GM11168 (cell line): ENCODE measurements around the gene AK5.

Source experiments
- in situ Hi-C: fragments of 300-500 bp; cut with MboI; formaldehyde crosslinking; loops from one replicate; pipeline ENCODE4 v1.12.0; 2022; ENCODE audit warnings: low sequenced_read_pairs; ENCODE audit not compliant: unreplicated experiment

Gene AK5

GRCh38 chr1:77281491-77282186 lies at the start of gene AK5:
Gene AK5, plus strand, starts transcription at chr1:77282019. Its CDS starts 295 bp downstream, at chr1:77282314.
- in situ Hi-C loops: no loop called here

DNA sequence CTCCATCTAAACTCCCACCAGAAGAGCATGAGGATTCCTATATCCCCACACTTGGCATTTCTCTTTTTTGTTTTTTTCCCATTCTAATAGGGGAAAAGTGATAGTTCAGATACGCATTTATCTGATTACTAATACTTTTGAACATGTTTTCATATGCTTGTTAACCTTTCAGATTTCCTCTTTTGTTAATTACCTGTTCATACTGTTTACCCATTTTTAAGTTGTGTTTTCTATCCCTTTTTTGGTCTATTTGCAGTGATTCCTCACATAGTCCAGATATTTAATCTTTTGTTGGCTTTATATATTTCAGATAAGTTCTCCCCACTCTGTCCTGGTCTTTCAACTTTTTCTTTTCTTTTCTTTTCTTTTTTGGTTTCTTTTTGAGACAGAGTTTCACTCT lies 49.0 kb upstream of the AK5 start:
- in situ Hi-C loops: no loop called here

- in situ Hi-C loops: no loop called here
These were observed 47.7 kb upstream of the AK5 start for GRCh38 chr1:77234096-77234495.

DNA sequence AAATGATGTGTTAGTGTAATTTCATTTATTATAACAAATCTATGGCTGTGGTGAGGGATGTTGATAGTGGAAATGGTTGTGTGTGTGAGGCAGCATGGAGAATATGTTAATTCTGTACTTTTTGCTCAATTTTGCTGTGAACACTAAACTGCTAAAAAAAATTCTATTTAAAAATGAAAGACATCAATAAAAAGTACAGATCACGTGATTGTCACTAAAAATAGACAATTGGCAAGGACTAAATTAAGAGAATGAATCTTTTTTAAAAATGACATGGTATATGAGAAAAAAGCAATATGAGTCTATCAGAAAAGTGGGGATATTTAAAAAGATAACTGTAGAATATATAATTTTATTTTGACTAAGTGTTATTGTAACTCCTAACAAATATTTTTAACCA lies 46.9 kb upstream of the AK5 start:
- in situ Hi-C loops: no loop called here

DNA sequence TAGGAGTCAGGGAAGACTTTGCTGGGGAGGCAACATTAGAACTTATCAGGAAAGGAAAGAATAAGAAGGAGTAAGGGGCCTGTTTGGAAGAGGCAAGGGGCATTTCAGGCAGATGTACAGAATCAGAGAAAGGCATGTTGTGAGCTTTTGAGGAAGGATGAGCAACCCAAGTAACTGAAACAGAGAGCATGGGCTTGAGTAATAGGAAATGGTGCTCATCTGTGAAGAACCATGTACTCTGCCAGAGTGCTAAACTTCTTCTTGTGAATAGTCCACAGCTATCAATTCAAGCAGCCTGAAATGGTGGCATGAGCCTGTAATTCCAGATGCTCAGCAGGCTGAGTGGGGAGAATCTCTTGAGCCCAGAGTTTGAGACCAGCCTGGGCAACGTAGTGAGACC lies 43.4 kb upstream of the AK5 start:
- in situ Hi-C loops: no loop called here

DNA sequence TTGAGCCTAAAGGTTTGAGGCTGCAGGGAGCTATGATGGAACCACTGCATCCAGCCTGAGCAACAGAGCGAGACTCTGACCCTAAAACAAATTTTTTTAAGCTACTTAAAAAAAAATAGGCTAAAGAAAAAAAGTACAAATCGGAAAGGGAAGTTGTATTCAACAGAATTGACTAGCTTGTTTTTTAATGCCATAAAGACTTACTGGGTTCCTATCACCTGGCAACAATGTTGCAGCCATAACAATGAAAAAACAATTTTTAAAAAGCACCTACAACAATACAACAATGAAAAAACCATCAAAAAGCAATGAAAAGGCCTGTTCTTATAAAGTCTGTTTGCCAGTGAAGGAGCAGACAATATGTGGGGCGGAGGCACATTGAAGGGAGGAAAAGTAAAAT lies 42.5 kb upstream of the AK5 start:
- in situ Hi-C loops: no loop called here

- in situ Hi-C loops: no loop called here
These were observed 36.0 kb upstream of the AK5 start for GRCh38 chr1:77245830-77246229.

DNA sequence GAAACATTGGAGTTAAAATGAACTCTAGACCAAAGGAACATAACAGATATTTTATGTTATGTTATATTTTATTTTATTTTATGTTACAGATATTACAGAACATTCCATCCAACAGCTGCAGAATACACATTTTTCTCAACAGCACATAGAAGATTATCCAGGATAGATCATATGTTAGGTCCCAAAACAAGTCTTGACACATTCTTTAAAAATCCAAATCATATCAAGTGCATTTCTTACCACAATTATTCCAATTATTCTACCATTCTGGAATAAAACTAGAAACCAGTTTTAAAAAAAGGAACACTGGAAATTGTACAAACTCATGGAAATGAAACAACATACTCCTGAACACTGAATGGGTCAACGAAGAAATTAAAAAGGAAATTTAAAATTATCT lies 31.7 kb upstream of the AK5 start:
- in situ Hi-C loops: no loop called here

- in situ Hi-C loops: no loop called here
These were observed 28.6 kb upstream of the AK5 start for GRCh38 chr1:77253211-77253610.

GRCh38 chr1:77263708-77264107 lies 18.1 kb upstream of the AK5 start:
- in situ Hi-C loops: no loop called here

DNA sequence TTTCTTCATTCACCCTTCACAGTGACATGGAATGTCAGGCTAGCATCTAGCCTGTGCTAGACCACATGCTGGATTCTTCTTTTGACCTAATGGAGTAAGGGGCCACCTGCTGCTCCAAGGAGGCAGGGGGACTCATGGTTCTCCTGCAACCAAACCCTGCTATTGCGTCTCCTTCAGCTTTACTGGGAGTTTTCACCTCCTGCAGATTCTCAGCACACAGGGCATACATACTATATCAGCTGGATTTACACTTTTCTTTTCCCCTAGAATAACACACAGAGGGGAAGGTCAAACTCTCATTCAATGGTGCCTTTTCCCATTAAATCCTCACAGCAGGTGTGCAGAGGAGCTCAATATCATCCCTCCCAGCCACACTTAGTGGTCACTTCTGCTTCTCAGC lies 16.6 kb upstream of the AK5 start:
- in situ Hi-C loops: no loop called here

DNA sequence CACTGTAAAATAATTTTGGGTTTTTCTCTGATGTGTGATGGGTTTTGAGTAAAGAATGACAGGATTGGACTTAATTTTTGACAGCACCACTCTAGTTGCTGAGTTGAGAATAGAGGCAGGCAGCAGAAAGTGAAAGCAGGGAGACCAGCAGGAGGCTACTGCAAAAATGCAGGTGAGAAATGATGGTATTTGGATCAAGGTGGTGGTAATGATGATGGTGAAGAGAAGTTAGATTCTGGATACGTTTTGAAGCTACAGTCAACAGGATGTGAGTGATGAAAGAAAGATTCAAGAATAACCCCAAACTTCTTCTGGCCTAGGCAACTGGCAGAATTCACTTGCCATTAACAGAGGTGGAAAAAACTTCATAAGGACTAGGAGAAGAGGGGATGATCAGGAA lies 14.8 kb upstream of the AK5 start:
- in situ Hi-C loops: no loop called here

DNA sequence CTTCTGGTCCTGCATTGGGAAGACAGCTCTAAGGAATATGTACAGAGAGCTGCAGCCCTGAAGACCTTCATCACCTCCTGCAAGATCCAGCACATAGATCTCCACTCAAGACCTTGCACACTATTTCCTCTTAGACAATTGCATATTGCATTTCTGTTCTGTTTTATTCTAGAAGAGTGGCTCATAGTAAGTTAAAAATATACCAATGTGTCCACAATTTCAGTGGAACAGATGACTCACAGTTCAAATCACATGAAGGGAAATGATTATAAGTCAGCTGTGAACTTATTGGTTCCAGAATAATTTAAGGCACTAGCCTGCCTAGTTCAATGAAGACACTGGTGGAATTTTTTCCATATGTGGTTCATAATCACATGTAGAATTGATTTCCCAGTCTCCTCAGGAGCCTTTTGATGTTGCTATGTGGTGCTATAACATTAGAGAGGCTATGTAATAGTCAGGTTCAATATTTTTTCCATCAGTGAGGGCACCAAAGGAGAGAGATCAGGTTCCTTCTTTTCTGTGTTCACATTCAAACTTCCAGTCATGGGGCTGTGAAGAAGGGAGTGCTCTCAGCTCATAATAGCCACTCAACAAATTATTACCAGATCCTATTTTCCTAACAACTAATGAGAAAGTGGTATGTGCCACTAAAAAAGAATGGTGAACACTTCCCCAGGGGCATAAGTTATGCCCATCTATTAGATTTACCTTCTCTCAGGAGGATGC lies 9.8 kb upstream of the AK5 start:
- in situ Hi-C loops: no loop called here

DNA sequence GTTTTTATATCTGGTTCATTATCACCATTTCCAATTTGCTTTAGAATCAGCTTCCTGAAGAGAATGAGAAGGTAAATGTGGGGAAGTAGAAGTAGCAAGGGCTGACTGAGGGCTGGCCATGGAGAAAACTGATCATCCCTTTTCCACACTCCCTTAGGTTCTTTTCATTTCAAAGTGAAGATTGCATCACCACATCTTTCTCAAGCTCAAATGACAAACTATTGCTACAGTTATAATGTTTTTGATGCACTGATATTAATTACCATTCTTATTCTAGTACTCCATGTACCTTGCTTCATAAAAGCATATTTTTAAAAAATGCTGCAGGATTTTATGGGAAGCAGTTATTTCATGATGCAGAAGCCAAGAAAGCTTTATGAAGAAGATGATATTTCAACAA lies 7.9 kb upstream of the AK5 start:
- in situ Hi-C loops: no loop called here

- in situ Hi-C loops: no loop called here
These were observed 6.6 kb upstream of the AK5 start for GRCh38 chr1:77275194-77275593.

DNA sequence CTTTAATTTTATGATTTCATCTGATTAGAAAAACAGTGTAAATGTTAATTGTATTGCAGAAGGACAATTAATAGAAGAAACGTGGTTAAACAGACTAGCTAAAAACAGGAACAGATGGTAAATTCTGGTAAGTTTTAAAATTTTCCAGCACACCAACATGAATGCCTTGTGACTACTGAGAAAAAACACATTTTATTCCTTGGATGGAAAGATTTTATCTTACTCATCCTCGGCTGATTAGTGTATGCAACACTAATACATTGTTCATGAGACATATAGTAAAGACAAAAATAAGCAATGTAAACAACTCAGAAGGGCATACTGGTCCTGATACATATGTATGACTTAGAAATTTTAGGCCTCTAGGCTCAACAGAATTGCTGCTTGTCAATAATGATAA lies 4.9 kb upstream of the AK5 start:
- in situ Hi-C loops: no loop called here

- in situ Hi-C loops: no loop called here
These were observed 1.9 kb upstream of the AK5 start for GRCh38 chr1:77279929-77280328.

DNA sequence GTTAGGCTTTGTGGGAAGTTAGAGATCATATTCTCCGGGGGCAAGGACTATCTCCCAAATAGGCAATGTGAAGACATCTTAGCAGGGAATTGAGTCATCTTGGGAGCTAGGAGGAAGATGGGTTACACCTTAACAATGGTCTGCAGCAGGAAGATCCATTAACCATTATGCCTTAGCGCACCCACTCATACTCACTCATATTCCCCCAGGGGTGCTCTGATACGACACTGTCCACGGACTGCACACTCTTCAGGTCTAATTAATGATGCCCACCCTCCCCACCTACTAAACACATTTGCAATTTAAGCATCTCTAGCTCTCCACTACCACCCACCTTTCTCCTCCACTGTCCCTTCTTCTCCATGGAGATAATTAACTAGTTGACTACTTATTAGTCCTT lies 857 bp upstream of the AK5 start:
- in situ Hi-C loops: no loop called here

DNA sequence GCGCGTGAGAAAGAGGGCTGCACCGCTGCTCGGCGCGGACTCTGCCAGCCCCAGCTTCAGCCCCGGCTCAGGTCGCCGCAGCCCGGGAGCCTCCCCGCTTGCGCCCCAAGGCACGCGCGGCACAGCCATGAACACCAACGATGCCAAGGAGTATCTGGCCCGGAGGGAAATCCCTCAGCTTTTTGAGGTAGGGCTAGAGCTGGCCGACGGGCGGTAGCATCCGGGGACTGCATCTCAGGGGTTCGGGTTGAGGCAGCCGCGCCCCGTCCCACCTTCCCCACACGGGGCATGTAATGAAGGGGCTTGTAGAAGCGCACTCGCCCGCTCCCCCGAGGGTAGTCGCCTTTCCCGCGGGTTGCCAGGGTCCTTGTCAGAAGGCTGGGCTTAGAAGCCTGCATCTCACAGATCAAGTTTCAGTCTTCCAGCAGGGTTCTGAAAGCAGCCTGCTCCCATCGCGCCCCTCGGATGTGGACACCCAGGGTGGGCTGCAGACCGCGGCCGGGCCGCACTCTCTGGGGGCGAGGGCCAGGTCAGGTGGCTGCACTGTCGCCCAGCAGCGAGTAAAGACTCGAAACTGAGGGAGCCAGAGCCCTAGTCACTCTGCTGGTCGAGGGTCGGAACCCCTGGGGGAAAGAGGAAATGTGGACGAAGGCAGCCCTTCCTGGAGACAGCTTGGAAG lies 507 bp downstream of the AK5 start:
- in situ Hi-C loops: no loop called here

DNA sequence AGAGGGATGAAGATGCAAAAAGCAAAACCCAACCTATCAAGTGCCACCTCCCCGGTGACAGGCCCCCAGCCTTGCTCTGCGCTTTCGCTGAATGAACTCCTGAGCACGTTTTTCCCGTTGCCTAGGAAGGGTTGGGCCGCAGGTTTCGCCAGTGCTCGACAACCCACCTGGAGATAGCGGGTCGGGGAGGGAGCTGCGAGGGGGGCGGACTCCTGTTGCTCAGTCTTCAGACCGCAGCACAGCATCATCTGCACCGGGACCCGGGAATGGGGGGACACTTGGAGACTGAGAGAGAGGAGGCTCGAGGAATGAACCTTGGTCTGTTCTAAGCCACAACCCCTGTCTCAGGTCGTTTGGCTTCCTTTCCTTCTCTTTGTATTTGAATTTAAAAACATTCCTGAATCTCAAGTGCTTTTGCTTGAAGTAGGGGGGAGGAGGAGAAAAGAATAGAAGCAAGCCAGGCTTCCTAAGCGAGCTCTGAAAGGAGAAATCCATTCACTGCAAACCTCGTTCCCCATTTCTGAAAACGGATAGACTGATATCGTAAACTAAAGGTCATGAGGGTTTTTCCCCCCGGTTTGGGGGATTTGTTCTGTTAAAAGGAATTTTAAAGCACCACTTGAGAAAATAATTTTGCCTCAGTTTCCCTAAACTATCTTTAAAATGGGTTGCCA lies 1.2 kb downstream of the AK5 start:
- in situ Hi-C loops: no loop called here
